ENCODE measurements around the gene NDST1.

GRCh38 chr5:150516011-150516410 is 8.1 kb downstream of the NDST1 start:
- TF ChIP-seq FOXM1 (IDR thresholded peaks at IDR 0.05; ENCODE audit: borderline replicate concordance) (no peak), LEF1 (IDR thresholded peaks at IDR 0.05; ENCODE audit: borderline replicate concordance) (no peak), SP1 (IDR thresholded peaks at IDR 0.05) (no peak), FOXA1 (IDR thresholded peaks at IDR 0.05) (no peak), PKNOX1 (IDR thresholded peaks at IDR 0.05) (no peak), TARDBP (IDR thresholded peaks at IDR 0.05) (no peak), ZNF384 (IDR thresholded peaks at IDR 0.05) (no peak), BHLHE40 (IDR thresholded peaks at IDR 0.05; ENCODE audit: borderline replicate concordance) (no peak), ELF4 (IDR thresholded peaks at IDR 0.05) (no peak), NFRKB (IDR thresholded peaks at IDR 0.05) (no peak), SUZ12 (IDR thresholded peaks at IDR 0.05) (no peak), HDGF (IDR thresholded peaks at IDR 0.05; ENCODE audit: borderline replicate concordance) (no peak), L3MBTL2 (conservative IDR thresholded peaks at IDR 0.05) (no peak), ARNT (IDR thresholded peaks at IDR 0.05) (no peak)

All from HEK293T (cell line).